PC-3 (cell line): Measurements from ENCODE around the gene SCD. TPM values are rescaled to one million over a fixed set of nuclear protein-coding genes. Genes with fewer than 3 reads are reported as not detected.

Experiments used
- ATAC-seq: fragments of 200-7000 bp; cut with Tn5 transposase; 2 replicates; pipeline ENCODE4 v1.9.1; 2020; ENCODE audit warnings: mild to moderate bottlenecking, moderate library complexity
- BruUV-seq: library from RNA; stranded (reverse); fragments of 400-500 nt; replicated peaks from 2 replicates; lab custom pipeline; 2021; lab: Mats Ljungman, UMichigan
- CTCF ChIA-PET: fragments of 300-600 bp; sonication (Branson Sonifier 250); formaldehyde crosslinking; loops from one replicate; lab custom pipeline; 2022; ENCODE audit warnings: antibody characterized with exemption; lab: Charles Lee
- POLR2A ChIA-PET: fragments of 300-600 bp; sonication (Branson Sonifier 250); formaldehyde crosslinking; loops from one replicate; lab custom pipeline; 2022; ENCODE audit warnings: antibody characterized with exemption; ENCODE audit not compliant: unreplicated experiment; lab: Charles Lee
- DNase-seq: peaks from one replicate; pipeline ENCODE4 v3.0.0-alpha.2; 2015
- H2AFZ ChIP-seq: fragments of 300-600 bp; sonication (generic); 2 replicates; pipeline ENCODE4 v1.6.0; 2016; ENCODE audit warnings: antibody characterized with exemption, low read length
- H3F3A ChIP-seq: fragments of 300-600 bp; sonication (generic); one replicate; pipeline ENCODE4 v1.6.0; 2017; ENCODE audit warnings: antibody characterized with exemption, low read length, control low read depth, mild to moderate bottlenecking; ENCODE audit not compliant: unreplicated experiment
- H3K27ac ChIP-seq: fragments of 300-600 bp; sonication (generic); 2 replicates; pipeline ENCODE4 v1.5.1; 2016; ENCODE audit warnings: mild to moderate bottlenecking, low read length
- H3K27me3 ChIP-seq: fragments of 300-600 bp; sonication (generic); 2 replicates; pipeline ENCODE4 v1.6.1; 2016; ENCODE audit warnings: low read length, mixed read lengths
- H3K36me3 ChIP-seq: fragments of 300-600 bp; sonication (generic); 2 replicates; pipeline ENCODE4 v1.6.1; 2016; ENCODE audit warnings: low read depth, mixed run types, low read length, mixed read lengths
- H3K4me1 ChIP-seq: fragments of 300-600 bp; sonication (generic); 2 replicates; pipeline ENCODE4 v1.5.1; 2016; ENCODE audit warnings: low read length; ENCODE audit not compliant: insufficient read depth
- H3K4me2 ChIP-seq: fragments of 300-600 bp; sonication (generic); 2 replicates; pipeline ENCODE4 v1.6.0; 2016; ENCODE audit warnings: low read length
- H3K4me3 ChIP-seq: fragments of 300-600 bp; sonication (generic); 2 replicates; pipeline ENCODE4 v1.5.1; 2016; ENCODE audit warnings: mild to moderate bottlenecking, low read length, mixed read lengths
- H3K79me2 ChIP-seq: fragments of 300-600 bp; sonication (generic); 2 replicates; pipeline ENCODE4 v1.6.1; 2017; ENCODE audit warnings: low read length, mixed read lengths
- H3K9ac ChIP-seq: fragments of 300-600 bp; sonication (generic); 2 replicates; pipeline ENCODE4 v1.6.0; 2016; ENCODE audit warnings: mild to moderate bottlenecking, low read length
- H3K9me2 ChIP-seq: fragments of 300-600 bp; sonication (generic); replicated peaks from 2 replicates; pipeline ENCODE4 v1.6.1; 2016; ENCODE audit warnings: mixed run types, low read length, mixed read lengths
- H3K9me3 ChIP-seq: fragments of 300-600 bp; sonication (generic); 2 replicates; pipeline ENCODE4 v1.6.1; 2016; ENCODE audit warnings: low read length, mixed read lengths
- H4K20me1 ChIP-seq: fragments of 300-600 bp; sonication (generic); 2 replicates; pipeline ENCODE4 v1.6.1; 2016; ENCODE audit warnings: low read length, mixed read lengths
- EZH2 ChIP-seq: fragments of 300-600 bp; sonication (generic); IDR thresholded peaks from one replicate; pipeline ENCODE4 v1.6.1; 2017; ENCODE audit warnings: antibody characterized with exemption, mild to moderate bottlenecking, low read length; ENCODE audit not compliant: unreplicated experiment
- EZH2phosphoT487 ChIP-seq: fragments of 300-600 bp; sonication (generic); IDR thresholded peaks from 2 replicates; pipeline ENCODE4 v1.6.1; 2018; ENCODE audit warnings: mild to moderate bottlenecking, antibody characterized with exemption, low read length, borderline replicate concordance
- intact Hi-C: fragments of 100-400 bp; cut with micrococcal nuclease; formaldehyde crosslinking; loops from 2 replicates; pipeline ENCODE4 v1.9.0; 2023
- total RNA-seq: library from RNA; depleted of rRNA; stranded (reverse); fragments of >200 nt; gene quantifications from 2 replicates; pipeline ENCODE4 v1.2.3, GENCODE V29; 2014
- TF ChIP-seq, protein P1 (sequence below): fragments of 300-600 bp; sonication (generic); conservative IDR thresholded peaks from 2 replicates; pipeline ENCODE4 v1.5.1; 2017; ENCODE audit warnings: antibody characterized with exemption, low read depth, mild to moderate bottlenecking, low read length

Gene SCD
- total RNA-seq, 1 experiment from 2014 or later: 121 TPM

DNA sequence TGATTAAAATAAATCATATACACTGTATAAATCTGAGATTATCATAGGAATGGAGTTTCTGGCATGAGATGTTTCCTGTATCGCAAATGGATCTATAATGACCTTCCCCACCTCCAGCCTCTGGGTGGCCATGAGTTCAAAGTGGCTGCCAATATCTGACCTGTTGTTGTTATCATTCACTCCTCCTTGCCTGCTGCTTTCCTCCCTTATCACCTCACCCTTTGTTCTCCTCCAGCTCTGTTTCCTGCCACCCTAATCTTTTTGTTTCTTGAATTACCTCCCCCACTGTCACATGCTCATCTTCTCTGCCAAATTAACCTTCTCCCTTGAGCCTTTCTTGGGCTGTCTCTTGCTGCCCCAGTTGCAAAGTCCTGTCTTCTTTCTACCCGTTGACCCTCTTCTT, 12.0 kb downstream of the SCD start:
- DNase-seq: no peak
- Histone ChIP-seq H3K27ac (no peak overlapping the region), H4K20me1 (no peaks in the 10 kb centered on the region), H3K9me3 (no peaks in the 10 kb centered on the region), H3K36me3 (peaks cover 41% of the 10 kb centered on the region), H3K9me2 (no peaks in the 10 kb centered on the region), H3K9ac (no peak overlapping the region), H2AFZ (no peak overlapping the region), H3F3A (no peaks in the 10 kb centered on the region), H3K4me3 (no peak overlapping the region), H3K79me2 (0 out of 2 replicates have a peak, but pooled peaks cover 4% of the 10 kb centered on the region), H3K27me3 (no peaks in the 10 kb centered on the region), H3K4me1 (peaks cover 5% of the 10 kb centered on the region; the same call in 1 of the 2 replicates), H3K4me2 (no peak overlapping the region)
- ChIA-PET CTCF (no interaction called here), POLR2A (no interaction called here)
- TF ChIP-seq, protein P1, sequence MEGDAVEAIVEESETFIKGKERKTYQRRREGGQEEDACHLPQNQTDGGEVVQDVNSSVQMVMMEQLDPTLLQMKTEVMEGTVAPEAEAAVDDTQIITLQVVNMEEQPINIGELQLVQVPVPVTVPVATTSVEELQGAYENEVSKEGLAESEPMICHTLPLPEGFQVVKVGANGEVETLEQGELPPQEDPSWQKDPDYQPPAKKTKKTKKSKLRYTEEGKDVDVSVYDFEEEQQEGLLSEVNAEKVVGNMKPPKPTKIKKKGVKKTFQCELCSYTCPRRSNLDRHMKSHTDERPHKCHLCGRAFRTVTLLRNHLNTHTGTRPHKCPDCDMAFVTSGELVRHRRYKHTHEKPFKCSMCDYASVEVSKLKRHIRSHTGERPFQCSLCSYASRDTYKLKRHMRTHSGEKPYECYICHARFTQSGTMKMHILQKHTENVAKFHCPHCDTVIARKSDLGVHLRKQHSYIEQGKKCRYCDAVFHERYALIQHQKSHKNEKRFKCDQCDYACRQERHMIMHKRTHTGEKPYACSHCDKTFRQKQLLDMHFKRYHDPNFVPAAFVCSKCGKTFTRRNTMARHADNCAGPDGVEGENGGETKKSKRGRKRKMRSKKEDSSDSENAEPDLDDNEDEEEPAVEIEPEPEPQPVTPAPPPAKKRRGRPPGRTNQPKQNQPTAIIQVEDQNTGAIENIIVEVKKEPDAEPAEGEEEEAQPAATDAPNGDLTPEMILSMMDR: no peak
- no peak for TF ChIP-seq EZH2
- no peak for TF ChIP-seq EZH2phosphoT487
- no TSS peak for BruUV-seq
- no peak for ATAC-seq
- intact Hi-C loops: no loop called here

DNA sequence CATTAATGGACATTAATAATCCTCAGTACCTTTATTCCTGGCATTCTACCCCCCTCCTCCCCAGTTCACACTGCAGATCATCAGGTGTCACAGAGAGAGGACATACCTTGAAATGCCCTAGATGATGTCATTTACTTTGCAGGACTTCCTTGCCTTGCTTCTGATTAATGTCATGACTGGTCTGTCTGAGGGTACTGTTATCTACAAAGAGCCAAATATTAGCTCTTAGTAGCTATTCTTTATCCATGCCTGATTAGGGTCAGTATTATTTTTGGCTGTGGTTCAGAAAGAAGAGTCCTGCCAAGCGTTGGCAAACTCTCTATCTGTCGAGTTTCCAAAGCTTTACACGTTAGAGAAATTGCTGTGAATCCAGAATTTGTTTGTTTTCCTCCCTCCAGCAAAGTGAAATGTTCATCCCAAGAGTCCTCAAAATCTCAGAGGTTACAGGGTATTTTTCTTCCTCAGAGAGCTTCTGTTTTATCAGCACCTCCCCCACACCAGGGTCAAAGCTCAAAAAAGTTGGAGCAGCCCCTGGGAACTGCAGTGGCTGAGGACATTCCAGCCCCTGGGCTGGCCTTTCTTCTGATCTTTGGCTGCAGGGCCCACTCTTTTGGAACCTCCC, 12.6 kb downstream of the SCD start:
- H3F3A ChIP-seq: no peaks in the 10 kb centered on the region
- peaks cover 12% of the 10 kb centered on the region for H3K4me1 ChIP-seq
- no peaks in the 10 kb centered on the region for H3K27me3 ChIP-seq
- H3K36me3 ChIP-seq: peaks cover 35% of the 10 kb centered on the region
- H3K9me2 ChIP-seq: no peaks in the 10 kb centered on the region
- H4K20me1 ChIP-seq: no peaks in the 10 kb centered on the region
- no peak for DNase-seq
- no peak overlapping the region for H3K27ac ChIP-seq
- ATAC-seq: no peak
- H2AFZ ChIP-seq: no peak overlapping the region
- intact Hi-C loops: no loop called here
- H3K9ac ChIP-seq: no peak overlapping the region
- 0 out of 2 replicates have a peak, but pooled peaks cover 4% of the 10 kb centered on the region for H3K79me2 ChIP-seq
- TF ChIP-seq EZH2: no peak
- no peak for TF ChIP-seq EZH2phosphoT487
- TF ChIP-seq, protein P1: no peak
- H3K9me3 ChIP-seq: no peaks in the 10 kb centered on the region
- H3K4me3 ChIP-seq: no peak overlapping the region
- CTCF ChIA-PET: no interaction called here
- POLR2A ChIA-PET: interaction anchor here (0.8 kb wide), 1 partner anchor 11 kb away, joined by 4 read pairs; no protein-coding TSS in a partner anchor
- no peak overlapping the region for H3K4me2 ChIP-seq
- BruUV-seq: no TSS peak

DNA sequence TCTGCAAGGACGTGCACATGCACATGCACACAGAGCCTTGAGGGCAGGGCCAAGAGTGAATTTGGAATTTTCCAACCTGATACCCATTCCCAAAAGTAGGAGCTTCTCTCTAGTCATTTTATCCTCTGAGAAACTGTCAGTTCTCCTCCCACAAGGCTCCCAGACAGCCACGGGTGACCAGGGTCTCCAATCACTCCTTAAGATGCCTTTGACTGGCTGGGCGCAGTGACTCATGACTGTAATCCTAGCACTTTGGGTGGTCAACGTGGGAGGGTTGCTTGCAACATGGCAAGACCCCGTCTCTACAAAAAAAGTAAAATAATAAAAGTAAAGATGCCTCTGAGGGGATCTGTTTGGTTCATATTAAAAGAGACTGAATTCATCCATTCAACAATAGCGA, 13.2 kb downstream of the SCD start:
- no peaks in the 10 kb centered on the region for H4K20me1 ChIP-seq
- POLR2A ChIA-PET: interaction anchor here (0.8 kb wide), 1 partner anchor 11 kb away, joined by 4 read pairs; no protein-coding TSS in a partner anchor
- TF ChIP-seq EZH2phosphoT487 (no peak), EZH2 (no peak)
- TF ChIP-seq, protein P1: no peak
- H3K9me2 ChIP-seq: no peaks in the 10 kb centered on the region
- CTCF ChIA-PET: no interaction called here
- no peak overlapping the region for H2AFZ ChIP-seq
- H3K4me1 ChIP-seq: peaks cover 16% of the 10 kb centered on the region
- DNase-seq (no peak), ATAC-seq (no peak)
- no peaks in the 10 kb centered on the region for H3F3A ChIP-seq
- H3K79me2 ChIP-seq: 0 out of 2 replicates have a peak, but pooled peaks cover 4% of the 10 kb centered on the region
- no peak overlapping the region for H3K27ac ChIP-seq
- no peaks in the 10 kb centered on the region for H3K27me3 ChIP-seq
- BruUV-seq: no TSS peak
- no peak overlapping the region for H3K4me2 ChIP-seq
- H3K9me3 ChIP-seq: no peaks in the 10 kb centered on the region
- no peak overlapping the region for H3K9ac ChIP-seq
- H3K36me3 ChIP-seq: peaks cover 29% of the 10 kb centered on the region
- intact Hi-C loops: no loop called here
- H3K4me3 ChIP-seq: no peak overlapping the region
